PC-3 (cell line): Measurements from ENCODE around the gene FLT3.
"Not testable (repeated sequence)": the region's sequence is repeated elsewhere in the genome, so short reads cannot be mapped to it uniquely, and the experiment has no call there.

Experiments used
- CTCF ChIP-seq: fragments of 300-600 bp; sonication (generic); conservative IDR thresholded peaks from 2 replicates; pipeline ENCODE4 v1.5.1; 2017; ENCODE audit warnings: antibody characterized with exemption, low read depth, mild to moderate bottlenecking, low read length
- EZH2 ChIP-seq: fragments of 300-600 bp; sonication (generic); IDR thresholded peaks from one replicate; pipeline ENCODE4 v1.6.1; 2017; ENCODE audit warnings: antibody characterized with exemption, mild to moderate bottlenecking, low read length; ENCODE audit not compliant: unreplicated experiment
- EZH2phosphoT487 ChIP-seq: fragments of 300-600 bp; sonication (generic); IDR thresholded peaks from 2 replicates; pipeline ENCODE4 v1.6.1; 2018; ENCODE audit warnings: mild to moderate bottlenecking, antibody characterized with exemption, low read length, borderline replicate concordance

GRCh38 chr13:28101886-28102285 lies 1.5 kb upstream of the FLT3 start:
- not testable (repeated sequence) for TF ChIP-seq EZH2phosphoT487, CTCF, EZH2
